NK-92 treated with Interleukin-12 subunit alpha and Interleukin-12 subunit beta, amount 100 ng/mL, for 24 hours (cell line): ENCODE data around the gene KRT13.
A peak's percentile ranks its signal among the peaks of the same experiment; 100 is the strongest.
"Not testable (repeated sequence)": the region's sequence is repeated elsewhere in the genome, so short reads cannot be mapped to it uniquely, and the experiment has no call there.

Source experiments
- DNase-seq: peaks from one replicate; lab custom pipeline; 2025; lab: John Stamatoyannopoulos, UW

KRT13 gene

DNA sequence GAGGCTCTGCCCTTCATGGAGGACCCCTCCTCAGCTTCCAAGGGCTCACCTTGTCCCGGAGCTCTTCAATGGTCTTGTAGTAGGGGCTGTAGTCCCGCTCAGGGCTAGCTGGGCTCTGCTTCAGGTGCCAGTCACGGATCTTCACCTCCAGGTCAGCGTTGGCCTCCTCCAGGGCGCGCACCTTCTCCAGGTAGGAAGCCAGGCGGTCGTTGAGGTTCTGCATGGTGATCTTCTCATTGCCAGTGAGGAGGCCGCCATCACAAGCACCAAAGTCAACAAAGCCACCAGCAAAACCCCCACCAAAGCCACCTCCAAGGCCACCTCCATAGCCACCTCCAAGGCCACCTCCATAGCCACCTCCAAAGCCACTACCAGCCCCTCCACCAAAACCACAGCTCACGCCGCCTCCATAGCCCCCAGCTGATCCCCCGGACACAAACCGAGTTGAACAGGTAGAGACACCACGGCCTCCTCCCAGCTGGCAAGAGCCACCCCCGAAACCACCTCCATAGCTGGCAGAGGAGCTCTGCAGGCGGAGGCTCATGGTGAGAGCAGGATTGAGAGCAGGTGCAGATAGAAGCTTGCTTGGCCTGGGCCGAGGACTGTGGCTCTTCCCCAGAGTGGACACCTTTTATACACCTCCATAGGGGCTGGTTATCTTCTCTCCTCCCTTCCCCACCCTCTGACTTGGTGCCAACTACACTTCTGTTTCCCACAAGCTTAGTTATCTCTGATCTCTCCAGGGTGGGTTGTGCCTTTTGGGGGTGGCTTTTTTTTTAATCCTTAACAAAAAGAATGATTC, at the start of gene KRT13:
Gene KRT13 (minus strand): TSS at position 606 of the 802 bp plus-strand sequence. CDS start 62 bp downstream, at position 544.
- no peak for DNase-seq

DNA sequence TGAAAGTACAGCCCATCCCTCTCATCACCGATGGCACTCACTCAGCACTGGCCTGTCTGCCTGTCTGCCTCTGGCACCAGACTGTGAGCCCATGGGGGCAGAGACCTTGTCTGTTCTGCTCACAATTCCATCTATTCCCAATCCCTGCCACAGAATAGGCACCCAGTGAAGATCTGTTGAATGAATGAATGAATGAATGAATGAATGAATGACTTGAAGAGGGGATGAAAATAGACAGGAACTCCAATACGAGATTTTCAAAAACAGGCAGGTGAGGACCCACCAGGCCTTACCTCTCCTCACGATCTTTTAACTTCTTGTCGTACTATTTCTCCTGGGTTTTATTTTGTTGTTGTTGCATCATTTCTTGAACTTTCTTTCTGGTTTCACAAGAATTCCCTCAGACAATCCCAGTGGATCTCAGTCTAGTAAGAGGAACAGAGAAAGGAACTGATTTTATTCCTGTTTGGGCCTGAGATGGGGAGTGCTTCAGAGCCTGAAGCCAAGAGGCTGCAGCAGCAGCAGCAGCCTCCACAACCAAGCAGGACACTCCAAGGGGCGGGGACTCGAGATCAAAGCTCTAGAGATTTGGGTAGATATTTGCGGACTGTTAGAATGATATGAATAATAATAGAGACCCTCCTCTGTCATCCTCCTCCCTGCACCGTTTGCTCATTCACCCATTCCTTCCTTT, 48.7 kb upstream of the KRT13 start:
- DNase-seq = no peak

DNA sequence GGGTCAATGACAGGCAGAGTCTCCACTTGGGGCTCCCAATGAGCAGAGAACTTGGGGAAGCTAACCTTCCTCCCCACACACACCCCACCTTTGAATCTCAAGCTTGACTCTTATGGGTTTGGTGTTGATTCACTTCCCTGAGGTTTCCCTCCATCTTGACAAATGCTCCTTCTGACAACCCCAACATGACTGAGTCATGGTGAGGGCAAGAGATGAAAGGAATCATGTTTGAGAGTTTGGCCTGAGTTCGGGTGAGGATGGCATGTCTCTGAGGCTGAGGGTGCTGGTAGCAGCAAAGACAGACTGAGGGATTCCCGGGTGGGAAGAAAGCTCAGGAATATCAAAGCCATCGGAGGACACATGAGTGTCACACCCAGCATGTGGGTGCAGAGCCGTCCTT, 47.8 kb upstream of the KRT13 start:
- no peak for DNase-seq

DNA sequence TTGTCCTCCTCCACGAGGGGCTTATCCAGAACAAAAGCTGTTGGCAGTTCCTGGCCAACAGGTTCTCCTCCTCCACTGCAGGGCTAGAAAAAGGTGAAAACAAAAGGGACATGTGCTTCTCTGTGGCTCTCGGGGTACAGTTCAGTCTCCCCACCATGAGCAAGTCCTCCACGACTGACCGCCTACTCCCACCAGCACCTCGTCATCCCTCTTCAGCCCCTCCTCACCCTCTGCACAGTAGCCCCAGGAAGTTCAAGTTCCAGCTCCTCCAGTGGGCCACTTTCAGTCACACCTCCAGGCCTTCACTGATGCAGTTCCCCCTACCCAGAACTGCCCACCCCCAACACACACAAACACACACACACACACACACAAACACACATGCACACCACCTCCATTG, 47.0 kb upstream of the KRT13 start:
- no peak for DNase-seq

DNA sequence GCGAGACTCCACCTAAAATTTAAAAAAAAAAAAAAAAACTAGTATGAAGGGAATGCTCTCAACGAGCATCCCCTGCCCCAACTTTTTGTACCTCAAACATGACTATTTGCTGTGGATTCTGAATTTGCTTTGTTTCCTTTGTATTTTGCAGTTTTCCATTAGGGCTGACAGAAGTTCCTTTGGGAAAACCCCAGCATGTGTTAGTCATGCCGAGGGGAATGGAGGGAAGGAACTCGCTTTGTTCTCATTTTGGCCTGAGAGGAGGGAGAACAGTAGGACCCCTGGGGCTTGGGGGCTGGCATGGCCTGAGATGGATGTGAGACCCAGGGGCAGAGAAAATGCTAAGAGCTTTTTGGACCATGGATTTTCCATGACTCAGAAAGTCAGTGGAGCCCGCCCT, 46.0 kb upstream of the KRT13 start:
- no peak for DNase-seq

DNA sequence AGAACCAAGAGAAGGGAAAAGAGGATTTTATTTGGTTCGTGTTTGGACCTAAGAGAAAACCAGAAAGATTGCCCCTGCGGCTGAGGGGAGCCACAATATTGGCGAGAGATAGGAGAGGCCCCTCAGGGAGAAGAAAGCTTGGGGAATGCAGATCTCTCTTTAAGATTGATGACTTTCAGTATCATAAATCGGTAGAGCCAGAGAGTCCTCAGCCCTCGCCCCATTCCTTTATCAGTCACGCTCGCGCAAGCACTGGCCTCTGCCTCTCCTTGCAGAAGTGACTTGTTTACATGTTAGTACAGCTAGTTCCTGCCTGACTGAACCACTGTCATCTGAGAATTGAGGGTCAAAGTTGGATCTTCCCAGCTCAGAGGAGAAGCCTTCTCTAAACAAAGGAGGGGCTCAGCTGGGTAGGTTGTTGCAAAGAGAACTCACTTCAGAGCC, 44.2 kb upstream of the KRT13 start:
- DNase-seq = no peak

DNA sequence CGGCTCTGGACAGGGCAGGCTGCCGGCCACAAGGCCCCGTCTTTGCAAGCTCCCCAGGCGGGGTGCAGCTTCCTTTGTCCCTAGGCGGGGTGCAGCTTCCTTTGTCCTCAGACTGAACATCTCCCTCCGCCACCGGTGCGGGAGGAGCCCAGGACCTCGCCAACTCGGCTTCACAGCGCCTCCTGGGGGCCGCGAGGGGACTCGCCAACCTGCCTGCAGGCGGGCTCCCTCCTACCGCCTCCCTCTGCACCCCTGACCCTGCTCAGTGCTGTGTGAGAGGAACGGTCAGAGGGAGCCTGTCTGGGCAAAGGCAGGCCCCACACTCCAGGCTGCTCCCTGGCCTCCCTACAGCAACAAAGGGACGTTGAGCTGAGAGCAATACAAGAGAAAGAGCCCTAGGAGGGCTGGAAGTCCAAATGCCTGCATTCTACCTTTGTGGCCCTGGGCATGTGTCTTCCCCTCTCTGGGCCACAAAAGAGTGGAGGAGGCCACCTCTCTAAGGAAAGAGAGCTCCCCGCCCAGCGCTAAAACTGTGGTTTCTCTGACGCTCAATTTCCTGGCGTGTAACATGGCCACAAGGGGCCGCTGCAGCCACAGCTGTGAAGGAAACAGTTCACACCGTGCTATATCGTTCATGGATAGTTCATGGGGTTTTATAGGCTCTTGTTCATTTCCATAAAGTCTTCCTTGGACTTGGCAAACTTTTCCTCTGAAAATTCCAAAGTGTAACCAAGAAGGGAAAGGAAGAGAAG, 43.6 kb upstream of the KRT13 start:
- DNase-seq = peak; percentile 41

DNA sequence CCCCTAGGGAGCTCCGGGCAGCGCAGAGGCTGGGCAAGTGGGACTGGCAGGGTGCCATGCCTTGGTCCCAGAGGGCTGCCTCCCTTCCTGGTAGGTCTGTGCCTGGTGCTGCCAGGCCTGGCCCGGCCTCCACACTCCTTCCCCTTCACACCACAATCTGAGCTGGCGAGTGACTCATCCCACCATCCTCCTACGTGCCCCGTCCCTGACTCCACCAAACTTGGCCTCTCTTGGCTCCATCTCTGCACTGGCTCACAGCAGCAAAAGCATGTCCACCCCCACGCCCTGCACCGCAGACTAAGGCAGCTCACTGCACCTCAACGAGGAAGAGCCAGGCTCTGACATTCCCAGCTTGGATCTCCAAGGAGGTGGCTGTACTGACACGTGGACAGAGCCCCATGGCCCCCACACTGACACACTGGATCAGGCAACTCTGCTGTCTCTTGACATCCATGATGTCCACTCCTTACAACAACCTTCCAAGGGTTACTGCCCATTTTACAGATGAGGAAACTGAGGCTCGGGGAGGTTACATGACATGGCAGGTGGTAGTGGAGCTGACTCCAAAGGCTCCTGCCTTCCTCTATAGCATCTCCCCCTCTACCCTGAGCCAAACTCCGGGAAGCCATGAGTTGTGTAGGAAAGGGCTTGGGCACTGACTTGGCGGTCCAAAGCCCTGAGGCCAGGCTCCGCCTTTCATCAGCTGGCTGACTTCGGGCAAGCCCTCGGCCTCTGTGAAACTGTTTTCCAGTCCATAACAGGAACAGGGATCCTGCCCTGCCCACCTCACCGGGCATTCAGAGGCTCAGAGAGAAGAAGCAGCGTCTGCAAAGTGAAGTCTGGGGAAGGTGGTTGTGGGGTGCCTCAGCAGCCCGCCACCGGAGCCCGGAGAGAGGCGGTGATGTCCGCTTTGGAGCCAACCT, 42.8 kb upstream of the KRT13 start:
- peak; percentile 36 for DNase-seq

DNA sequence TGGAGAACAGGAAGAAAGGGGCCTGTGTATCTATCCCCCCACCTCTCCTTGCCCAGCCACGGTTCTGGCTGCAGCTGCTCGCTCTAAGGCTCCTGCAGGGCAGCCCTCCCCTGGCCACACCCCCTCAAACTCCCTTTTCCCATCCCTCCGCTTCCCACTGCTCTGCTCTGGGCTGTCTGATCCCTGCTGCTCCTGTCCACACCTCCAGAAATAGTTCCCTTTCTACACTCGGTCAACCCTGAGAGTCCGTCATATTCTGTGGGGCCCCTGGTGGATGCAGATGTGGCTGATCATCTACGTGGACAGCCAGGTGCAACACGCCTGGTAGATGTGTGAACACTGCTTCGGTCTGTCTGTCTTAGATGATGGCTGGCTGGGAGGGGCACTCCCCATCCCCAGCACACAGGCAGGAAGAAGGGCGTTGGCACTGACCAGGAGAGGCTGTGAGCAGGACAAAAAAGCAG, 42.0 kb upstream of the KRT13 start:
- DNase-seq = no peak

DNA sequence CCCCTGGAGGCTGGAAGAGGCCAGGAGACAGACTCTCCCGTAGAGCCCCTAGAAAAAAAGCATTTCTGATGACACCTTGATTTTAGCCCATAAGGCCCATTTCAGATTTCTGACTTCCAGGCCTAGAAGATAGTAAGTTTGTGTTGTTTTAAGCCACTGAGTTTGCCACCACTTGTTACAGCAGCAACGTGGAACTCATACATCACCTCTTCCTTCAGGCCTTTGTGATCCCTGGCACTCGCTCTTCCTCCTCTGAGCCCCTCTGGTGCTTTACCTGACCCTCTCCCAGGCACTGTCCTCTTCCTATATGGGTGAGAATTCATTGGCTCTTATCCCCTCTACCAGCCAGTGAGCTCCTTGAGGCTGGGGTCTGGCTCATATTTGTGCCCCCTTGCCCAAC, 41.4 kb upstream of the KRT13 start:
- no peak for DNase-seq

DNA sequence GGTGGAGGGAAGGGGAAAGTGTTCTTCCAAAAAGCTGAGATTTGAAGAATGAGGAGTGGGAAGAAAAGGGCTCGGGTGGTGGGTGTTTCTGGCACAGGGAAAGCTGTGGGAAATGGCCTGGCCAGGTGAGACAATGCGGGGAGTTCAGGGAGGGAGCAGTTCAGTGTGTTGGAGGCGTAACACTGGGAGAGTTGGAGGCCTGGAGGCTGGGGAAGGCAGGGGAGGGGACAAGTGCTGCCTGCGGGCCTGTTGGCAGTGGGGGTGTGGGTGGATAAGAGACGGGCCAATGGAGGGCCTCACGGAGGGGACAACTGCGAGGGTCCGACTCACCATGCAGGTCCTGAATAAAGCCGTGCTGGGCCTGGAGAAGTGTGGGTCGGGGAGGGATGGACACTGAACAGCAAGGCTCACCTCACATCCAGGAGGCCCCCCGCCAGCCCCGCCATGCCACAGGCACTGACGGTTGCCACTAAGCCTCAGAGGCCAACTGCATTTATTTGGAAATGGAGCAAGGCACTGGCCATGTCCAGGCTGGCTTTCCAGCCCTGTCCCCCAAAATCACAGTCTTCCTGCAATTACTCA, 40.5 kb upstream of the KRT13 start:
- no peak for DNase-seq

DNA sequence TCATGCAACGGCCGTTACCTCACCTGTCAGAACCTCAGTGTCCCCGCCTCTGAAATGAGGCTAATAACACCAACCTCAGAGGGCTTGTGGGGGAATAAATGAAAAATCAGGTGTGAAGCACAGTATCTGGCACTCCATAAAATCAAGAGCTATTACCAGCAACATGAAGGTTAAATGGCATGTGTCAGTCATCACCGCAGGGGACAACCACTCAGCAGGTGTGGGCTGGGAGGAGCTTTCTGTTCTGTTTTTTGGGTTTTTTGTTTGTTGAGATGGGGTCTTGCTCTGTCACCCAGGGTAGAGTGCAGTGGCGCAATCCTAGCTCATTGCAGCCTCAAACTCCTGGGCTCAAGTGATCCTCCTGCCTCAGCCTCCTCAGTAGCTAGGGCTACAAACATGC, 39.5 kb upstream of the KRT13 start:
- DNase-seq = no peak

DNA sequence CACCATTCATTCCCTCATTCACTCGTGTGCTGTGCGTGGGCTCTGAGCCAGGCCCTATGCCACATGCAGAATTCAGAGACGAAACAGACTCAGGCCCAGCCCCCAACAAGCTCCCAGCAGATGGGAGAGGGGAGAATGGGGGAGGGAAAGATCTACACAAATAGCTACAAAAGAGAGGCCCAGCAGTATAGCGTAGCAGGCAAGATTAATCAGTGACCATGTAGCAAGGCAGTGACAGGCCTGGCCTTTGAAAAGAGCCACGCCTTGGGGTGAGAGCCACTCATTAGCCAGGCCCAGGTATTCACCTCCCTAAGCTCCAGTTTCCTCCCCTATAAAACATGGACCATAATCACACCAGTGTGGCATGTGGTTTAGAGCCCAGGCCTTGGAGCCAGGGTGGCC, 39.1 kb upstream of the KRT13 start:
- DNase-seq = no peak

DNA sequence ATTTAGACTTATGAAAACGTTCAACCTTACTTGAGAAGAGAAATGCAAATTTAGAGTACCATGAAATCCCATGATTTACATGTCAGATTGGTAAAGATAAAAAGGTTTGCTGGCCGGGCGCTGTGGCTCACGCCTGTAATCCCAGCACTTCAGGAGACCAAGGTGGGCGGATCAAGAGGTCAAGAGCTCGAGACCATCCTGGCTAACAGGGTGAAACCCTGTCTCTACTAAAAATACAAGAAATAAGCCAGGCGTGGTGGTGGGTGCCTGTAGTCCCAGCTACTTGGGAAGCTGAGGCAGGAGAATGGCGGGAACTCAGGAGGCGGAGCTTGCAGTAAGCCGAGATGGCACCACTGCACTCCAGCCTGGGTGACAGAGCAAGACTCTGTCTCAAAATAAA, 37.4 kb upstream of the KRT13 start:
- not testable (repeated sequence) for DNase-seq

DNA sequence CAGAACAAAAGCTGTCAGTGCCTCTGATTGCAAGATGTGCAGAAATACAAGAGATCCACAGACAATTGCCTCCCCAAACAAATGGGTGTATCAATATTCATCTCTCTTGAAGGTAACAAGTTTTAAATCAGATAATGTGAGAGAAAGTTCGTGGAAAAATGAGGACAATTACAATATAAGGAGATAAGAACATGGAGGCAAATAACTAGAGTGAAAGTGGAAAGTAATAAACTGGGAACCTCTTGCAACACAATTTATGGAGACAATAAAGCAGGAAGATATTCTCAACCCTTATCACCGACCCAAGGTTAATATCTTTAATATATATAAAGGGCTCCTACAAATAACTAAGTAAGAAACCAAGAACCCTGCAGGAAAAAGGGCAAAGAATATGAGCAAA, 36.9 kb upstream of the KRT13 start:
- no peak for DNase-seq

DNA sequence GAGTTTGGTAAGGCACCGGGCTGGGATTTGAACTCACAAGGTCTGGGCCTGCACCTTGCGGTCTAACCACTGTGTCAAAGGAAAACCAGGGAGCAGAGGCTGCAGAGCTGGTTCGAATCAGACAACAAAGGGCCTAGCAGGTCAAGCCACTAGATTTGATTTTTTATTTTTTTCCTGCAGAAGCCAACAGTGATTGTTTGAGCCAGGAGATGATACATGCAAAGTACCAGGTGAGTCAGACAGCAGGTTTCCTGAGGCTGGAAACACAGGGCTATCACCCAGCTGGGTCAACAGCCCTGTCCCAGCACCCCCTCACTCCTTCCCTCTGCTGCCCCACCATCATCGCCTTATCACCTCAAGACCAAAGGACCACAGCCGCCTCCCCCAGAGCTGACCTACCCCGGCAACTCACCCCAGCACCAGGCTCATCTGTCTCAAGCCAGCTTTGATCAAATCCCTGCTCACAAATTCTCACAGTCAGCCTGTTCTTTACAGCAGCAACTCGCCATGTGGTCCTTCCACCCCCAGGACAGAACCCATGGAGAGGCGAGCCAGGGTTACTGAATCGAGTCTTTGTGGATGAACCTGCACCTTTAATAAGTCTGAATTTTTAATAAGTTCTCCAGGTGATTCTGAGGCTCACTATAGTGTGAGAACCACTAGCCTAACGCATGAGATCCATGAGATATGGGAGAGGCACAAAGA, 35.7 kb upstream of the KRT13 start:
- DNase-seq = no peak

DNA sequence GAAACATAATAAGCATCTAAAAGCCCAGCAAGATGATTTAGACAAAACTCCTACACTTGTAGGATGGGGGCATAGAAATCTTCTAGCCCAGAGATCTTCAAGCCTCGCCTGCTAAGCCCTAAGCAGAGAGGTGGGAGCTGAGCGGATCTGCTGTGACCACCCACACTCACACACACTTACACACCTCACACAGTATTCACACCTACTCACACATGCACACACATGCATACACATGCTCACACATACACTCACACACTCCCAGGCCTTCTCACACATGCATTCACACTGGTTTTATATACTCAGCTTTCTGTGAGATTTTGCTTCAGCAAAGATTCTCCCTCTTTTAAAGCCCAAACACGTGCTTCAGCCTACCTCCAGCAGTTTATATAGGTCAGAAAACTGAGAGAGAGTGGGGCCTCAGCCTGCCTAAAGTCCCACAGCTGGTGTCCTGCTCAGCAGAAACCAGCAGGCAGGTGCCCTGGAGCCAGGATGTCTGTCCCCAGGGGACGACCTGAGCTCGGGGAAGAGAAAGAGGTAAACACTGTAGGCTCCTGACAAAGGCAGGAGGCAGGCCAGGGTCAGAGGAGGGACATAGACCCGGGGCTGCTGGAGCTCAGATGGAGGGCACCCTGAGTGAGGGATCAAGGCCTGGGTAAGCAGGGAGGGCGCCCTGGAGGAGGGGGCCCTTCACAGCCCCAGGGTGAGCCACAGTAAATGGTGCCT, 34.7 kb upstream of the KRT13 start:
- DNase-seq = no peak

DNA sequence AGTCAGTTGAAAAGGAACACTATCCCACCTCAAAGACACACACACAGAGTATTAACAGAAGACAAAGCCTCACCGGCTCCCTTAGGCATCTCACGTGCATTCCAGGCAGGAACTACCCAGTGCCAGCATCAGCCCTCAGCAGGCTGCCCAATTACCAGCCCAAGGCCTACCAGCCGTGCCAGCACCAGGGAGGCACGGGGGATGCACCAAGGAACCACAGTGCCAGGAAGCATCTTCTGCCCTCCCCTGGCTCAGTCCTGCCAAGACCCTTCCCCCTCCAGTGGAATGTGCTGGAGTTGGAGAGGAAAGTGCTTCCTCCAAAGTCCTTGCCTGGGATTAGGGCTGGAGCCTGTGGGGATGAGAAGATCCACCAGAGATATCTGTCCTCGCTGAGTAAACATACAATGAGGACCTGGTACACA, 33.7 kb upstream of the KRT13 start:
- DNase-seq = no peak

DNA sequence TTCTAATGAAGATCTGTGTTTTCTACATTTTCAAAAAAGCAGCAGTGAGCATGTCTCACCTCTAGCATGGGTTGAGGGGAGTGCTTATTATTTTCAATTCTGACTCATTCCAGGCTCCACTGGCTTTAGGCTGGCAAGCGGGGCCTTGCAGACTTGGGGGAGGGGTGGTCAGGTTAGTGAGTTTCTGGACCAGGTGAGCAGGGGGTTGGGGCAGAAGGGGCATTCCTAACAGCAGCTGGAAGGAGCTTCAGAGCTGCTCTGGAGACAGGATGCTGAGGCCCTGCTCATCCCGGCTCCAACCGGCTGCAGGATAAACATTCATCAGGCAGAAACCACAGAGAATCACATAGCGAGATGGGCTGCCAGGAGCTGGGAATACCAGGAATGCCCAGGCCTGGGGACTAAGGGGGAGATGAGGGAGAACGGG, 33.2 kb upstream of the KRT13 start:
- no peak for DNase-seq

DNA sequence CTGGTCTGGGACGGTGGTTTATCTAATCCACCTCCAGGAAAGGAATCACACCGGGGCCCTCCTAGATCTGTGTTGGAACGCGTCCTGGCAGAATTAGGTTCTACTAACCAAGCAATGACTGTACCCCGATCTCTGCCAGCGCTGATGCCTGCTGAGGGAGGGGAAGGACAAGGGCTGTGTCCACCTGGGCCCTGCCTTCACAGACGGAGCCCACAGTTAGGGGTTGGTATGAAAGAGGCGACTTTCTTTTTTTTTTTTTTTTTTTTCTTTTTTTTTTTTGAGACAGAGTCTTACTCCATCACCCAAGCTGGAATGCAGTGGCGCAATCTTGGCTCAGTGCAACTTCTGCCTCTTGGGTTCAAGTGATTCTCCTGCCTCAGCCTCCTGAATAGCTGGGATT, 32.6 kb upstream of the KRT13 start:
- no peak for DNase-seq
